NCI-H2196 treated with DMSO at 0.1 percent for 48 hours (cell line): ENCODE measurements around the gene MAST3.

Experiments used
- DNase-seq: peaks from one replicate; lab custom pipeline; 2025; ENCODE audit not compliant: unreplicated experiment; lab: John Stamatoyannopoulos, UW

The MAST3 gene

GRCh38 chr19:18135712-18136584 lies 38.4 kb downstream of the MAST3 start:
- DNase-seq, result no peak

GRCh38 chr19:18137242-18137641 lies 39.7 kb downstream of the MAST3 start:
- no peak for DNase-seq

GRCh38 chr19:18137657-18138339 lies 40.2 kb downstream of the MAST3 start:
- no peak for DNase-seq

- DNase-seq, result no peak
Measured at GRCh38 chr19:18140473-18140872, 42.9 kb downstream of the MAST3 start.

DNA sequence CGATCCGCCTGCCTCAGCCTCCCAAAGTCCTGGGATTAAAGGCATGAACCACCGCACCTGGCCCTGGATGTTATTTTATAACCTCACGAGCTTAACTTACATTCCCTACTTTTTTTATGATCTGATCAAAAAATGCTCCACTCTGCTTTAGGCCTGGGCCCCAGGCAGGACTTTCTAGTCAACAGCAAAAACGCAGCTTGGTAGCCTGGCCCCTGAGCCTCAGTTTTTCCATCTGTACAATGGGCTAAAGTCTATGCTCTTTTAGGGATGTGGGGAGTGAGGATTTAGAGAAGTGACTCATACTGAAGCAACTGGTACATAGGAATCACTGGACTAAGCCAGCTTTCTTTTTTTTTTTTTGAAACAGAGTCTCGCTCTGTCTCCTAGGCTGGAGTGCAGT lies 43.5 kb downstream of the MAST3 start:
- no peak for DNase-seq

- DNase-seq, result no peak
Measured at GRCh38 chr19:18143902-18144301, 46.3 kb downstream of the MAST3 start.

DNA sequence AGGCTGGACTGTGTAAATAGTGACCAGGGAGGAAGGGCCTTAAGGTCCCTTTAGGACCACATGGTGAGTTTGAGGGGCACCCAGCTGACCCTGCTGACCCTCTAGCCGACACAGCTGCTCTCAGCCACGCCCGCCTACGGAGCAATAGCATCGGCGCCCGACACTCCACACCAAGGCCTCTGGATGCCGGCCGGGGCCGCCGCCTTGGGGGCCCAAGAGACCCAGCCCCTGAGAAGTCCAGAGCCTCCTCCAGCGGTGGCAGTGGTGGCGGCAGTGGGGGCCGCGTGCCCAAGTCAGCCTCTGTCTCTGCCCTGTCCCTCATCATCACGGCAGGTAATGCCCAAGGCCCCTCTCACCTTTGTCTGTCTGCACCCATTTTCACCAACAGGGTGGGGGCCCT lies 46.8 kb downstream of the MAST3 start:
- DNase-seq, result no peak

DNA sequence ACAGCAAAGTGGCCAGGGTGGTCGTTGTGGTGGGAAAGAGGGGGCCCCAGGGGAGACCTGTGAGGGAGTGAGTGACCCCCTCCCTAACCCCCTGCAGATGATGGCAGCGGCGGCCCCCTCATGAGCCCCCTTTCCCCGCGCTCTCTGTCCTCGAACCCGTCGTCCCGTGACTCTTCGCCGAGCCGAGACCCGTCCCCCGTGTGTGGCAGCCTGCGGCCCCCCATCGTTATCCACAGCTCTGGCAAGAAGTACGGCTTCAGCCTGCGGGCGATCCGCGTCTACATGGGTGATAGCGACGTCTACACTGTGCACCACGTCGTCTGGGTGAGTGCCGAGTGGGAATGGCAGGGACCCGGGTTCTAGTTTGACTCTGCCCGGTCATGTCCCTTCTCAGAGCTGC lies 47.3 kb downstream of the MAST3 start:
- DNase-seq, result no peak

DNA sequence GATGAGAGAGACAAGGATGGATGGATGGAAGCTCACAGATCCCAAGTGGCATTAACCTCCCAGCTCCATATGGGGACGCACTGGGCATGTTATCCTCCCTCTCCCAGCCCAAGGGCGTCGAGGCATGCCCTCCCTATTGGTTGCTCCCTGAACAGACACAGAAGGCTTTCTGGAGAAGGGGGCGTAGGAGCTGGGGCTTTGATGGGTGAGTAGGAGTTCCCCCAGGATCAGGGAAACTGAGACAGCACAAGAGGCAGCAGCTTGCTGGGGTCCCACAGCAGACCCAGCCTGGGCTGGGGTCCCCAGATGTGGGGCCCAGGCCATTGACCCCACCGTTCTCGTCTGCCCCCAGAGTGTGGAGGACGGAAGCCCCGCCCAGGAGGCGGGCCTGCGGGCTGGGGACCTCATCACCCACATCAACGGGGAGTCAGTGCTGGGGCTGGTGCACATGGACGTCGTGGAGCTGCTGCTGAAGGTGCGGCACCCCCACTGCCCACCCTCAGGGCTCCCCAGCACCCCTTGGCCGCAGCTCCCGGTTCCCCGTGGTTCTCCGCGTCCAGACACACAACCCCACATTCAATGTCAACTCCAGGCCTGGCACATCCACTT lies 47.9 kb downstream of the MAST3 start:
- DNase-seq, result no peak

- no peak for DNase-seq
Measured at GRCh38 chr19:18147396-18147795, 49.8 kb downstream of the MAST3 start.

GRCh38 chr19:18149596-18149975 lies 52.0 kb downstream of the MAST3 start:
- no peak for DNase-seq

- DNase-seq, result no peak
Measured at GRCh38 chr19:18150776-18151624, 53.4 kb downstream of the MAST3 start.

GRCh38 chr19:18152442-18152816 lies 54.9 kb downstream of the MAST3 start:
- peak; percentile 91 for DNase-seq

DNA sequence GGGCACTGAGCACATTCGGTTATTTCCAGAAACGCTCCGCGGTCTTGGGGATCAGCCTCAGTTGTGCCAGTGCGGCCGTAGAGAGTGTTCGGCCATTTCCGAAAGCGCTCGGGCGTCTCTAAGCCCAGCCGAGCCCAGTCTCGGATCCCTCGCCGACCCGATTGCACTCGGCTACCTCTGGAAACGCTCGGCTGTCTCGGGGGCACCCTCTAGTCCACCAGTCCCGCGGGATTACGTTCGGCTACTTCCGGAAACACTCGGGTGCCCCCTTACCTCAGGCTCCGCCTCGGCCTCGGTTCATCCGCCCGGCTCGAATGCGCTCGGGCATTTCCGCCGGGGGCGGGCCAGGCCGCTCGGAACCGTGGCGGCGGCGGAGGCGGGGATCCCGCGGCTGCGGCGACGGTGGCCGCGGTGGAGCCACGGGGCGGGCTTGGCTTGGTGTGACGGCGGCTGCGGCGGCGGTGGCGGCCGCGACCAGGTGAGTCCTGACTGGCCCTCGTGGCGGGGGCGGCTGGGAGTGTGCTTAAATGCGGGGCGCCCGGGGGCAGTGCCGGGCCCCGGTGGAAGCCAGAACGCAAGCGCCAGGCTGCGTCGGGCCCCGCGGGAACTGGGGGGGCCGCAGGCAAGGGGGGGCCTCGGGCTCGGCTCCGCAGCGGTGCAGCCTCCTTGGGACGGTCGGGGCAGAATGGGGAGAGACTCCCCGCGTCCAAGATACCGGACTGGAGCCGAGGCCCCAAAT lies 55.4 kb downstream of the MAST3 start, which contains the start of gene PIK3R2:
Gene PIK3R2, plus strand, starts transcription at position 347 of the 739 bp plus-strand sequence. CDS start 2,717 bp downstream, outside the sequence.
- DNase-seq, result peak; percentile 97

- DNase-seq, result no peak
Measured at GRCh38 chr19:18153556-18154134, 56.1 kb downstream of the MAST3 start.

DNA sequence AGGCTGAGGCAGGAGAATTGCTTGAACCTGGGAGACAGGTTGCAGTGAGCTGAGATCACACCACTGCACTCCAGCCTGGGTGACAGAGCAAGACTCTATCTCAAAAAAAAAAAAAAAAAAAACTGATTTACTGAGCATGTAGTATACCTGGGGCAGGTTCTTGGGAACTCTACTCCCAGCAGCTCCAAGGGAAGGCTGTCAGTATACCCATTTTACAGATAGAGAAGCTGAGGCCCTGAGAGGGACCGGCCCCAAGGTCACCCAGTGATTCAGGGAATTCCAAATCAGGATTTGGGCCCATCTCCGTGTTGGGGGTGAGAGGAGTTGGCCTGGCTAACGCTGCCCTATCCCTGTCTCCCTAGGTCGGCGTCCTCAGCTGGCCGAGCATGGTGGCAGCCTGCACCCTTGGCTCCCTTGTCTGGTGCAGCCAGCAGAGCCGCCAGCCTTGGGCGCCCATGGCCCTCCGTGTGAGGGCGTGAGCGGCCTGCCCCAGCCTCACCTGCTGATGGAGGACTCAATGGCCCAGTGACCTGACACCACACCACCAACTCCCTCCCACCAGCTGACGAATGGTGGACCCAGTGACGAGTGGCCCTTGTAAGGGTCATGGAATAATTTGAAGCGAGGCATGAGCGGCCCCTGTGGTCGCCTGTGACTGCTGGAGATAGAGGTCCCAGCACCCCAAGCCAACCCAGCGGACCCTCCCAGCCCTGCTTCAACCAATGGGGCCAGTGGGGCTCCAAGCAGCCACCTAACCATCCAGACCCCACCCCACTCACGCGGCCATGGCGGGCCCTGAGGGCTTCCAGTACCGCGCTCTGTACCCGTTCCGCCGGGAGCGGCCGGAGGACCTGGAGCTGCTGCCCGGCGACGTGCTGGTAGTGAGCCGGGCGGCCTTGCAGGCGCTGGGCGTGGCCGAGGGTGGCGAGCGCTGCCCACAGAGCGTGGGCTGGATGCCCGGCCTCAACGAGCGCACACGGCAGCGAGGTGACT lies 57.8 kb downstream of the MAST3 start:
- no peak for DNase-seq

DNA sequence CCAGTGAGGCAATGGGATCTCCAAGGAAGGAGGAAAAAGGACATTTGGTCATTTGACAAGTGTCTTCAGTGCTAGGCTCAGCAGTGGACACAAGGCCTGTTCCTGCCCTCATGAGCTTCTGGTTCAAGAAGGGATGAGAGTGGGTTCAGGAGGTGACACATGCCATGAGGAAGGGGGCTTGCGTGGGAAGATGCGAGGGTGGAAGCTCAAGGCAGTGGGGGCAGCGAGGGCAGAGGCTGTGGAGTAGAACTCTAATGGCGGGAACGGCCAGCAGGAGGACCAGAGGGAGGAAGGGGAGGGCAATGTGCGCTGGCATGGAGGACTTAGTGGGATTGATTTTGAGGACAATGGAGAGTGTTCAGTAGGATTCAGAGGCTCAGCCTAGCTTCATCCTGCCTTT lies 58.7 kb downstream of the MAST3 start:
- no peak for DNase-seq

- peak; percentile 93 for DNase-seq
Measured at GRCh38 chr19:18156841-18157464, 59.4 kb downstream of the MAST3 start.
